Cortex of kidney (tissue), 1 donor: Measurements from ENCODE around the gene CYB561D1.

Experiments used
- DNase-seq: peaks from one replicate; lab custom pipeline; 2025; lab: John Stamatoyannopoulos, UW

Gene CYB561D1

GRCh38 chr1:109501644-109502363 is 7.9 kb downstream of the CYB561D1 start:
- no peak for DNase-seq

GRCh38 chr1:109502364-109502851 is 8.5 kb downstream of the CYB561D1 start:
- no peak for DNase-seq

GRCh38 chr1:109503935-109504334 is 10.0 kb downstream of the CYB561D1 start:
- no peak for DNase-seq

- DNase-seq = no peak
Measured at GRCh38 chr1:109504974-109505373, 11.1 kb downstream of the CYB561D1 start.

- DNase-seq = no peak
Measured at GRCh38 chr1:109508001-109508872, 14.3 kb downstream of the CYB561D1 start.

- DNase-seq = no peak
Measured at GRCh38 chr1:109508873-109509175, 14.9 kb downstream of the CYB561D1 start.

GRCh38 chr1:109509176-109510134 is 15.6 kb downstream of the CYB561D1 start, which contains the start of gene AMIGO1:
Gene AMIGO1 (minus strand): TSS chr1:109509727. CDS start chr1:109508912, 815 bp downstream.
- no peak for DNase-seq

GRCh38 chr1:109513110-109513710 is 19.3 kb downstream of the CYB561D1 start:
- no peak for DNase-seq

- no peak for DNase-seq
Measured at GRCh38 chr1:109514846-109515245, 21.0 kb downstream of the CYB561D1 start.

- DNase-seq = no peak
Measured at GRCh38 chr1:109516872-109517271, 23.0 kb downstream of the CYB561D1 start.

GRCh38 chr1:109517337-109517736 is 23.4 kb downstream of the CYB561D1 start:
- no peak for DNase-seq

GRCh38 chr1:109521002-109521951 is 27.4 kb downstream of the CYB561D1 start:
- no peak for DNase-seq

- DNase-seq = no peak
Measured at GRCh38 chr1:109522026-109522425, 28.1 kb downstream of the CYB561D1 start.

GRCh38 chr1:109523706-109524105 is 29.8 kb downstream of the CYB561D1 start:
- DNase-seq = no peak

GRCh38 chr1:109527098-109527811 is 33.4 kb downstream of the CYB561D1 start:
- no peak for DNase-seq

GRCh38 chr1:109527846-109528695 is 34.2 kb downstream of the CYB561D1 start:
- no peak for DNase-seq

- DNase-seq = no peak
Measured at GRCh38 chr1:109528712-109529111, 34.8 kb downstream of the CYB561D1 start.

GRCh38 chr1:109529881-109530456 is 36.1 kb downstream of the CYB561D1 start:
- DNase-seq = no peak
